ENCODE measurements around the gene AAMDC. TPM values are rescaled to one million over a fixed set of nuclear protein-coding genes. Genes with fewer than 3 reads are reported as not detected.
A peak's percentile ranks its signal among the peaks of the same experiment; 100 is the strongest.

The AAMDC gene
- total and polyA plus RNA-seq, 2 of the 13 experiments (the other 11 are each of a cell fraction or from before 2014, with no cell fraction given): 18.1 to 35.6 TPM

GRCh38 chr11:77820565-77821348 lies at the start of gene AAMDC, which contains the start of gene RSF1 (continued):
- peak; percentile 77 for TF ChIP-seq ZNF563 (CRISPR knock-in tag; IDR thresholded peaks at IDR 0.05)
- TF ChIP-seq REPIN1 (CRISPR knock-in tag; IDR thresholded peaks at IDR 0.05; ENCODE audit: borderline replicate concordance, low read depth): peak; percentile 67; the same call in 1 of the 2 replicates
- TF ChIP-seq ZNF572 (CRISPR knock-in tag; IDR thresholded peaks at IDR 0.05): 0 out of 2 replicates have a peak, but pooled peaks have one; percentile 17
- TF ChIP-seq SOX13 (IDR thresholded peaks at IDR 0.05): no peak
- peak in 1 of 2 experiments; percentile 20; a peak in 1 of 4 replicates for TF ChIP-seq SOX13 (CRISPR knock-in tag; conservative IDR thresholded peaks at IDR 0.05 in 1 of 2, IDR thresholded peaks at IDR 0.05 in 1 of 2)
- no peak for TF ChIP-seq TRIM24 (CRISPR knock-in tag; IDR thresholded peaks at IDR 0.05)
- peak; percentile 78 for TF ChIP-seq SP2 (CRISPR knock-in tag; IDR thresholded peaks at IDR 0.05)
- TF ChIP-seq CSRNP1 (CRISPR knock-in tag; IDR thresholded peaks at IDR 0.05): peak; percentile 60; the same call in 1 of the 2 replicates
- TF ChIP-seq POGZ (CRISPR knock-in tag; IDR thresholded peaks at IDR 0.05): peak; percentile 35
- TF ChIP-seq NFE2L2 (IDR thresholded peaks at IDR 0.05; ENCODE audit: low read length): no peak
- no peak for TF ChIP-seq HMG20A (CRISPR knock-in tag; IDR thresholded peaks at IDR 0.05; ENCODE audit: borderline replicate concordance)
- peak; percentile 84 for TF ChIP-seq GATAD1 (CRISPR knock-in tag; IDR thresholded peaks at IDR 0.05)
- no peak for TF ChIP-seq ZZZ3 (CRISPR knock-in tag; IDR thresholded peaks at IDR 0.05; ENCODE audit: borderline replicate concordance)
- 0 out of 2 replicates have a peak, but pooled peaks have one; percentile 33 for TF ChIP-seq ETV6 (CRISPR knock-in tag; conservative IDR thresholded peaks at IDR 0.05)
- TF ChIP-seq KLF16 (CRISPR knock-in tag; IDR thresholded peaks at IDR 0.05): peak in 1 of 2 experiments; percentile 24; a peak in 2 of 4 replicates
- TF ChIP-seq HNRNPL (IDR thresholded peaks at IDR 0.05; ENCODE audit: low read depth, low read length): no peak
- TF ChIP-seq FOSL1 (CRISPR knock-in tag; IDR thresholded peaks at IDR 0.05; ENCODE audit: borderline replicate concordance): no peak
- peak; percentile 83 for TF ChIP-seq ZNF18 (CRISPR knock-in tag; IDR thresholded peaks at IDR 0.05; ENCODE audit: insufficient replicate concordance)
- TF ChIP-seq FOXA1 (IDR thresholded peaks at IDR 0.05): no peak
- peak; percentile 35; the same call in 1 of the 2 replicates for TF ChIP-seq FOXA1 (CRISPR knock-in tag; IDR thresholded peaks at IDR 0.05)
- TF ChIP-seq E2F5 (CRISPR knock-in tag; conservative IDR thresholded peaks at IDR 0.05): no peak
- no peak; the same call in 1 of the 2 replicates for TF ChIP-seq ZNF329 (CRISPR knock-in tag; IDR thresholded peaks at IDR 0.05; ENCODE audit: low read depth)
- TF ChIP-seq BORCS8-MEF2B (CRISPR knock-in tag; IDR thresholded peaks at IDR 0.05): no peak; the same call in 1 of the 2 replicates
- peak; percentile 100 for TF ChIP-seq NAIF1 (CRISPR knock-in tag; IDR thresholded peaks at IDR 0.05; ENCODE audit: borderline replicate concordance)
- peak; percentile 91 for TF ChIP-seq SP4 (CRISPR knock-in tag; IDR thresholded peaks at IDR 0.05)
- TF ChIP-seq ZFP1 (CRISPR knock-in tag; IDR thresholded peaks at IDR 0.05): no peak
